Thyroid gland (tissue), 4 donors: ENCODE measurements around the gene CYB561D1. TPM values are rescaled to one million over a fixed set of nuclear protein-coding genes. Genes with fewer than 3 reads are reported as not detected.
A peak's percentile ranks its signal among the peaks of the same experiment; 100 is the strongest.

ENCODE experiments used
- DNase-seq, 2 donors: peaks; one replicate each; pipeline ENCODE4 v3.0.0-alpha.2; 2019
- H3K27ac ChIP-seq, 3 donors: fragments of 200-600 bp; sonication (generic); 1 replicate in 2 of 3; 2 replicates in 1 of 3; pipeline ENCODE4 v1.5.1; 2016 to 2019; ENCODE audit warnings: mild to moderate bottlenecking in 1 of 3, moderate library complexity in 1 of 3
- H3K27me3 ChIP-seq: fragments of 200-600 bp; sonication (generic); one replicate; pipeline ENCODE4 v1.5.1; 2019
- H3K36me3 ChIP-seq, 2 donors: fragments of 200-600 bp; sonication (generic); one replicate each; pipeline ENCODE4 v1.5.1; 2016 to 2019
- H3K4me1 ChIP-seq, 2 donors: fragments of 200-600 bp; sonication (generic); one replicate each; pipeline ENCODE4 v1.5.1; 2017 to 2019
- H3K4me3 ChIP-seq, 3 donors: fragments of 200-600 bp; sonication (generic); replicated peaks in 1 of 3; 1 replicate in 2 of 3; 2 replicates in 1 of 3; pipeline ENCODE4 v1.5.1; 2016; ENCODE audit warnings: mild to moderate bottlenecking in 1 of 3
- H3K9me3 ChIP-seq: fragments of 200-600 bp; sonication (generic); one replicate; pipeline ENCODE4 v1.5.1; 2017
- POLR2A ChIP-seq, 2 donors: fragments of 450-650 bp; IDR thresholded peaks; one replicate each; pipeline ENCODE4 v1.6.1; 2017; ENCODE audit warnings: antibody characterized with exemption in 2 of 2, mild to moderate bottlenecking in 2 of 2, moderate library complexity in 1 of 2
- WGBS, 2 donors: methylation state at CpG; one replicate each; pipeline ENCODE4 v1.1.5; 2017; 5-methylcytosine and 5-hydroxymethylcytosine counted together
- intact Hi-C: fragments of 100-400 bp; cut with DNase I; formaldehyde crosslinking; loops from one replicate; pipeline ENCODE4 v1.15.1; 2023
- total RNA-seq, 4 donors: library from RNA; depleted of rRNA; stranded (reverse); fragments of >200 nt; gene quantifications; one replicate each; pipeline ENCODE4 v1.2.3, GENCODE V29; 2016
- TF ChIP-seq, protein P1 (sequence below), 6 experiments: fragments of 200-600 bp in 3 of 6; fragments of 450-650 bp in 3 of 6; sonication (generic) in 3 of 6; IDR thresholded peaks; one replicate each; pipeline ENCODE4 v1.5.1; 2016 to 2019; ENCODE audit warnings: antibody characterized with exemption in 6 of 6, mild to moderate bottlenecking in 2 of 6, inconsistent platforms in 1 of 6, moderate library complexity in 1 of 6

The CYB561D1 gene
- total RNA-seq, 4 donors from 2014 or later, result 8.1 to 16.0 (median 12.2) TPM

DNA sequence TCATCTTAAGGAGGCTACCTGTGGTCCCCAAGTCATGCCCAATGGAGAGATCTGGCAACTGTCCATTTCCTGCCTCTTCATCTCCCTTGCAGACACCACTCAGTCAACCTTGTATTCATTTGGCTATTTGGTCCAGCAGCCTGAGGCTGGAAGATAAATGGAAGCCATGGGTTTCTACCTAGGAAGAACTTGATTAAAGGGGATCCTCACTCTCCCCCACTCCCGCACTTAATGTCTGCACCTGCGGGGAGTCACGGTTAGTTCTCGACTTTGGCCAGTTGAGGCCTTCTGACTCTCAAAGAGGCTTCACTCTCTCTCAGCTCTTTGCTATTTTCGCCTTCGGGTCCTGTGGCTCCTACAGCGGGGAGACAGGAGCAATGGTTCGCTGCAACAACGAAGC, 18.6 kb upstream of the CYB561D1 start:
- H3K9me3 ChIP-seq, result no peaks in the 10 kb centered on the region
- intact Hi-C loops, result no loop called here
- no peak overlapping the region for H3K27ac ChIP-seq
- H3K27me3 ChIP-seq, result no peaks in the 10 kb centered on the region
- TF ChIP-seq, protein P1, sequence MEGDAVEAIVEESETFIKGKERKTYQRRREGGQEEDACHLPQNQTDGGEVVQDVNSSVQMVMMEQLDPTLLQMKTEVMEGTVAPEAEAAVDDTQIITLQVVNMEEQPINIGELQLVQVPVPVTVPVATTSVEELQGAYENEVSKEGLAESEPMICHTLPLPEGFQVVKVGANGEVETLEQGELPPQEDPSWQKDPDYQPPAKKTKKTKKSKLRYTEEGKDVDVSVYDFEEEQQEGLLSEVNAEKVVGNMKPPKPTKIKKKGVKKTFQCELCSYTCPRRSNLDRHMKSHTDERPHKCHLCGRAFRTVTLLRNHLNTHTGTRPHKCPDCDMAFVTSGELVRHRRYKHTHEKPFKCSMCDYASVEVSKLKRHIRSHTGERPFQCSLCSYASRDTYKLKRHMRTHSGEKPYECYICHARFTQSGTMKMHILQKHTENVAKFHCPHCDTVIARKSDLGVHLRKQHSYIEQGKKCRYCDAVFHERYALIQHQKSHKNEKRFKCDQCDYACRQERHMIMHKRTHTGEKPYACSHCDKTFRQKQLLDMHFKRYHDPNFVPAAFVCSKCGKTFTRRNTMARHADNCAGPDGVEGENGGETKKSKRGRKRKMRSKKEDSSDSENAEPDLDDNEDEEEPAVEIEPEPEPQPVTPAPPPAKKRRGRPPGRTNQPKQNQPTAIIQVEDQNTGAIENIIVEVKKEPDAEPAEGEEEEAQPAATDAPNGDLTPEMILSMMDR (IDR thresholded peaks at IDR 0.05), result no peak
- no peak for TF ChIP-seq POLR2A (IDR thresholded peaks at IDR 0.05)
- no peak overlapping the region for H3K4me3 ChIP-seq
- no peak for DNase-seq
- 86 to 87% methylated on average over 9 of the region's 9 CpGs for WGBS, 2 donors
- no peaks in the 10 kb centered on the region for H3K4me1 ChIP-seq
- no peaks in the 10 kb centered on the region for H3K36me3 ChIP-seq

DNA sequence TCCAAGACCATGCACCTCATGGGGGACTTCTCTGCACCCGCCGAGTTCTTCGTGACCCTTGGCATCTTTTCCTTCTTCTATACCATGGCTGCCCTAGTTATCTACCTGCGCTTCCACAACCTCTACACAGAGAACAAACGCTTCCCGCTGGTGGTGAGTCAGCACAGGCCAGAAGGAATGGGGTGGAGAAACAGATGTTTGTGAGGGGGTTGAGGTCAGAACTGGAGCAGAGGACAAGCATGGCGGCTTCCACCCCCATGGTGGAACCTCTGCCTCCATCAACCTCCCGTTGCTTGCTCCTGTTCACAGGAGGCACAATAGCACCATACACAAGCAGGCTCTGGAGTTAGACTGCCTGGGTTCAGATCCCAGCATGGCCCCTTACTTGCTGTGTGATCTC, 17.1 kb upstream of the CYB561D1 start:
- WGBS, 2 donors, result 93% methylated on average over 8 of the region's 8 CpGs
- no peaks in the 10 kb centered on the region for H3K4me1 ChIP-seq
- H3K4me3 ChIP-seq, result no peak overlapping the region
- no peaks in the 10 kb centered on the region for H3K27me3 ChIP-seq
- TF ChIP-seq POLR2A (IDR thresholded peaks at IDR 0.05), result no peak
- TF ChIP-seq, protein P1 (IDR thresholded peaks at IDR 0.05), result no peak
- intact Hi-C loops, result no loop called here
- H3K36me3 ChIP-seq, result no peaks in the 10 kb centered on the region
- no peak for DNase-seq
- H3K27ac ChIP-seq, result no peak overlapping the region
- H3K9me3 ChIP-seq, result no peaks in the 10 kb centered on the region

DNA sequence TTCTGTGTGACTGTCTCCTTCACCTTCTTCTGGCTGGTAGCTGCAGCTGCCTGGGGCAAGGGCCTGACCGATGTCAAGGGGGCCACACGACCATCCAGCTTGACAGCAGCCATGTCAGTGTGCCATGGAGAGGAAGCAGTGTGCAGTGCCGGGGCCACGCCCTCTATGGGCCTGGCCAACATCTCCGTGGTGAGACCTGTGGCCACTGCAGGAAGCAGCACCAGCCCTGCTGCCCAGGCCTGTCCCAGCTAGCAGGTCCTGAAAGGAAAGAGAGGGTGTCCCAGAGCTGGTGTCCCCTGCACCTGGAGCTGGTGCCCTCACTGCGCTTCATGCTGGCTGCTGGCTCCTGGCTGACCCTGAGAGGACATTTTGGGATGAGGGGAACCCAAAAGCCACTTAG, 16.1 kb upstream of the CYB561D1 start:
- DNase-seq, result no peak
- no peaks in the 10 kb centered on the region for H3K27me3 ChIP-seq
- TF ChIP-seq, protein P1 (IDR thresholded peaks at IDR 0.05), result no peak
- no peak for TF ChIP-seq POLR2A (IDR thresholded peaks at IDR 0.05)
- no peaks in the 10 kb centered on the region for H3K36me3 ChIP-seq
- 74 to 81% methylated on average over 5 to 6 of the region's 6 CpGs for WGBS, 2 donors
- no peak overlapping the region for H3K27ac ChIP-seq
- no peaks in the 10 kb centered on the region for H3K9me3 ChIP-seq
- intact Hi-C loops, result no loop called here
- no peak overlapping the region for H3K4me3 ChIP-seq
- H3K4me1 ChIP-seq, result peaks cover 0 to under 1% of the 10 kb centered on the region in 2 donors

DNA sequence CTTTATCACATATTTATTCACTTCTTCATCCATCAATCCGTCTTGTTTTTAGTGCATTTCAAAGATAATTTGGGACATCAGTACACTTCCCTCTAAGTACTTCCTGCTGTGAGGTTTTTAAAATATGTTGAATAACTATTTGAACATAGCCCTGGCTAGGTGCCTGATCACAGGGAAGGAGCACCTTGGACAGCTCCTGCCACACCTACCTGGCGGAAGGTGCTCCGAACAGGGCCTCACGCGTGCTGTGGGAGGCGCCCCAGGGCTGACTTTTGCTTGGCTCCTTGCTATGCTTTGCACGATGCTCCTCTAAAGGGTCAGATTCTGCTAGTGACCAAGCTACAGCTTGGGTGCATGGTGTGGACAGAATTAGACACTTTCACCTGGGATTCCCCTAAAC, 15.1 kb upstream of the CYB561D1 start:
- intact Hi-C loops, result no loop called here
- peaks cover 6 to 7% of the 10 kb centered on the region in 2 donors for H3K4me1 ChIP-seq
- no peak overlapping the region for H3K4me3 ChIP-seq
- H3K36me3 ChIP-seq, result no peaks in the 10 kb centered on the region
- no peak overlapping the region for H3K27ac ChIP-seq
- TF ChIP-seq, protein P1 (IDR thresholded peaks at IDR 0.05), result no peak
- TF ChIP-seq POLR2A (IDR thresholded peaks at IDR 0.05), result no peak
- WGBS, 2 donors, result 40 to 46% methylated on average over 7 of the region's 7 CpGs
- no peaks in the 10 kb centered on the region for H3K27me3 ChIP-seq
- peak in 1 of 2 donors; percentile 23 for DNase-seq
- H3K9me3 ChIP-seq, result no peaks in the 10 kb centered on the region

DNA sequence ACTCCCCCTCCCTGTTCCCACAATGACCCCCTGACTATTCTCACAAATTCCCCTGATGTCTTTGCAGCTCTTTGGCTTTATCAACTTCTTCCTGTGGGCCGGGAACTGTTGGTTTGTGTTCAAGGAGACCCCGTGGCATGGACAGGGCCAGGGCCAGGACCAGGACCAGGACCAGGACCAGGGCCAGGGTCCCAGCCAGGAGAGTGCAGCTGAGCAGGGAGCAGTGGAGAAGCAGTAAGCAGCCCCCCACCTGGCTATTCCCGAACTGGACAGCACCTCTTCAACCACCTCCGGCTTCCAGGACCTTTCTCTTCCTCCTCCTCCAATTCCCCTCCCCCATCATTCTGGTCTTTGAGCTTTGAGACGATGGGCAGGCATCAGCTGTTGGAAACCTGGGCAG, 14.6 kb upstream of the CYB561D1 start:
- H3K36me3 ChIP-seq, result no peaks in the 10 kb centered on the region
- peaks cover 7% of the 10 kb centered on the region in 2 donors for H3K4me1 ChIP-seq
- TF ChIP-seq, protein P1 (IDR thresholded peaks at IDR 0.05), result no peak
- no peak for TF ChIP-seq POLR2A (IDR thresholded peaks at IDR 0.05)
- DNase-seq, result no peak
- H3K4me3 ChIP-seq, result no peak overlapping the region
- H3K27ac ChIP-seq, result no peak overlapping the region
- H3K27me3 ChIP-seq, result no peaks in the 10 kb centered on the region
- H3K9me3 ChIP-seq, result no peaks in the 10 kb centered on the region
- 69 to 84% methylated on average over 5 of the region's 5 CpGs for WGBS, 2 donors
- intact Hi-C loops, result no loop called here
